HG02759 (cell line): ENCODE results near the gene CASP1.

Experiments
- ATAC-seq: cut with Tn5 transposase; IDR thresholded peaks from one replicate; pipeline ENCODE4 v1.9.1; 2021; ENCODE audit warnings: mild to moderate bottlenecking, moderate library complexity; ENCODE audit not compliant: unreplicated experiment

The CASP1 gene

DNA sequence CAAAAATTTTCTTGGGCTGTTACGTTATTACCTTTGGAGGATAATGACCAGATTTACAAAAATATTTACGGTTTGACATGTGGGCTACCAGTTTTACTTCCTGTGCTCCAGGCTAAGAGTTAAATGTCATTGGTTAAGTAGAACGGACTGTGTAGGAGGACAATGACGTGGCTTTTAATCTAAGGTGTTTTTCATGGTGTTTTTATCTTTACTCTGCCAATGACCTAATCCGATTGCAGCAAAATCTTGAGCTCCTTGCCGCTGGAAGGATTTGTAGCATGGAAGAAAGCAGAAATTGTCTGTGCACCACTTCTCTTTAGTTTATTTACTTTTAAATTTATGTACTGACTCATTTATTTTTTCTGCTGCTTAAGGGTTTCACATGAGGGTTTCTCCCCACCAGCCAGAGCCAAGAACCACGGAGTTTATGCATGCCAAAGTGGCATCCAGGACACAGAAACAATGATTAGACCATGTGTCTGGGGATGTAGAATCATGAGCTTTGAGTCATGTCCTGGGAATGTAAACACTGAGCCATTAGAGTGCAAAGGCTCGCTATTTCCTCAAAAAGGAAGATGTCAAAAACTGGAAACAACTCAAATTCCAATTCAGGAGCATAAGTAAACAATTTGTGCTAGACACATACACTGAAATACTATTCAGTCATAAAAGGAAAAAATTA lies 12.1 kb upstream of the CASP1 start:
- no peak for ATAC-seq

- no peak for ATAC-seq
These were observed 10.8 kb upstream of the CASP1 start for GRCh38 chr11:105045676-105046296.

- ATAC-seq: peak; percentile 99
These were observed 9.9 kb upstream of the CASP1 start, which contains the start of gene CARD16 for GRCh38 chr11:105044557-105045524. Gene CARD16, minus strand, starts transcription at chr11:105045335. Its CDS starts 38 bp downstream, at chr11:105045297.

GRCh38 chr11:105042178-105042577 lies 7.2 kb upstream of the CASP1 start:
- no peak for ATAC-seq

GRCh38 chr11:105040703-105041102 lies 5.8 kb upstream of the CASP1 start:
- ATAC-seq: no peak

DNA sequence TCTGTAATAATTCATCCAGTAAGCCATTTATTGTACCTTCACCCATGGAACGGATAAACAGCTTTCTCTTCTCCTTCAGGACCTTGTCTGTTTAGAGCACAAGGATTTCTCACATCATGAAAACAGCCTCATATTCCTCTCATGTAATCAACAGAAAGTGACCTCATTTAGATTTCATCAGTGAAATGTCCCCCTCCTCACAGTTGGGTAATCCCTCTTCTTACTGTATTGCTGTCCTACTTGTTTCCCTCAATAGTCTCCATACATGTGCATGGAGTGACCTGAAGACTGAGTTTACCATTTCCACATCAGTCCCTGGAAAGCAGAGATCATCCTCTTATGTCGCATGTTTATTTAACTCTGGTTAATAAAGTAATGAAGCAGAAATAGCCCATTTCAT lies 556 bp downstream of the CASP1 start:
- ATAC-seq: peak; percentile 2

DNA sequence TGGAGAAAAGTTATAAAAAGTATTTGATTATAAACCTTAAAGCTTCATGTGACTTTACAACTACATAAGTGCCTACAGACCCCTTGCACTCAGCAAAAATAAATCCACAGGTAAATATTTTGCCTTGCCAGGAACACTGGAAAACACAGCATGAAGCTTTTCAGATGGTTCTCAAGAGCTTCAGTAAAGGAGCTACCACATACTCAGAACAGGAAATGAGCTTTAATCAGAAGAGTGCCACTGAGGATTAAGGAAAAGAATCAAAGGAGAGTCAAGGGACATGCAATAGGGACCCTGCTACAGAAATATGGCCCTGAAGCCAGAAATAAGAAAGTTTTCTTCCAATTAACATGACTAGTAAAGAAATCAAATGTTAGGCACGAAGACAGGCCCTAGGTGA lies 1.2 kb downstream of the CASP1 start:
- no peak for ATAC-seq

- no peak for ATAC-seq
These were observed 1.6 kb downstream of the CASP1 start for GRCh38 chr11:105033343-105033742.

- ATAC-seq: no peak
These were observed 2.4 kb downstream of the CASP1 start for GRCh38 chr11:105032495-105032894.

GRCh38 chr11:105027678-105028077 lies 7.3 kb downstream of the CASP1 start:
- no peak for ATAC-seq

- no peak for ATAC-seq
These were observed 10.6 kb downstream of the CASP1 start for GRCh38 chr11:105024394-105024793.

DNA sequence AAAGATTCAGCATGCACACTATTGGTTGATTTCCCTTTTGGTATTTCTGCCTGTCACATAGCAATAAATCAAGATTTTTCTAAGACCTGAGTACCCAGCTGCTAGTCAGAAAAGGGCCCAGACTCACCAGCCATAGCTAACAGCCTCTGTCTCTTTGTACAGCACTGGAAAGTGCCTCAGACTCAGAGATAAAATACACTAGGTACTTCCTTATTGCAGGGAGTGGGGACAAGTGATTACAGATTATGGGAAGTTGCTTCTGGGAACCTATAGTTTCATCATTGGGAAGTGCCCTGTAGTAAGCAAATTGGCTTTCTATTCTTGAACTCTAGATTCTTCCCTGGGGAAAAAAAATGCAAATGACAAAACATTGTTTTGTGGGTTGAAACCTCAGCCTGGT lies 11.9 kb downstream of the CASP1 start, which contains the start of gene CASP5:
TSS of gene CASP5 (minus strand) at position 166 of the 400 bp plus-strand sequence. CDS start at position 134, 32 bp downstream.
- ATAC-seq: no peak

GRCh38 chr11:105022527-105022926 lies 12.4 kb downstream of the CASP1 start:
- no peak for ATAC-seq

GRCh38 chr11:105007463-105007862 lies 27.5 kb downstream of the CASP1 start:
- ATAC-seq: no peak

DNA sequence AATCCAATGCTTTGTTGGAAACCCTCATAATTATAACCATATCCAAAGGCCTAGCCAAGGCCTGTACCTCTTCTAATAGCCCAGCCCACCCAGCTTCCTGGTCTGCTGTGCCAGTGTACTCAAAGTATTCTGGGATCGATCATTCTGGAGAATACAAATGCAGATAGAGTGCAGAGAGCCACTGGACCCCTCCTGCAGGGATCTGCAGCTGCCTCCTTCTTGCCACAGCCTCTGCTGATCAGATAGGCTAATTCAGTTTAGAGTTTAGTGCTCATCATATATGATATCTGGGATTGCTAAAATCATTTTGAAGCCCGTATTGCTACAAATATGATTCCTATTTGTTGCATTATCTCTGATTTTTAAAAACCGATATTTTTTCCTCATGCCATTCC lies 29.5 kb downstream of the CASP1 start:
- no peak for ATAC-seq

DNA sequence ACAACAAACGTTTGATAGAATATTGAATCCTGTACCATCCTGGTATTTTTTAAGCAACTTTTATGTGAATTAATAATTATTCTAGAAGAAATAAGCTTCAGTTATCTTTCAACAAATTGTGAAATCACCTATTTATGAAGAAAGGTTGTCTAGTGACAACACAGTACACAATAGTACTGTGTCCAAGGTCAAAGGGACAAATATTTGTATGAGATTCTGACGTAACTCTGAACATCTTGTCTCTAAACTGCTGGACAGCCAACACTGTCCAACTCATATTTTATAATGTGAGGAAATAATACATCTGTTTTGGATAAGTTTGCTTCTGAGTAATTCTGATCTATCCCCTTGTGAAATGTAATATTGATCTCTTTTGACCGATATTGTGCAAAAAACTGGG lies 30.9 kb downstream of the CASP1 start:
- no peak for ATAC-seq

DNA sequence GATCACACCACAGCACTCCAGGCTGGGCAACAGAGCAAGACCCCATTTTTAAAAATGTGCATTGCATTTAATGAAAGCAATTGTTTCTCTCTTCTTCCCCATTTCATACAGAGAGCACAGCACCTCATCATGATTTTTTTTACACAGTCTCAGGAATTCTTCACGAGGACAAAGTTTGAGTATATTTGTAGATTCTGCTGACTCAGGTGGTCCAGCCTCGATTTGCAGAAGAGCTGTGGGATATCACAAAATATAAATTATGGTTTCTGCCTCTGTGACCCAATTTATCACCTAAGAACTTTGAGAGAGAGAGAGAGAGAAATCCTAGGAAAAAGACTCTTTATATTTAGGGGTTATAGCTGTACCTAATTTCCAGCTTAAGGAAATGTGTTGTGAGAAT lies 31.8 kb downstream of the CASP1 start:
- ATAC-seq: no peak

- peak; percentile 94 for ATAC-seq
These were observed 34.1 kb downstream of the CASP1 start for GRCh38 chr11:105000797-105001196.

- no peak for ATAC-seq
These were observed 34.8 kb downstream of the CASP1 start for GRCh38 chr11:105000167-105000566.

DNA sequence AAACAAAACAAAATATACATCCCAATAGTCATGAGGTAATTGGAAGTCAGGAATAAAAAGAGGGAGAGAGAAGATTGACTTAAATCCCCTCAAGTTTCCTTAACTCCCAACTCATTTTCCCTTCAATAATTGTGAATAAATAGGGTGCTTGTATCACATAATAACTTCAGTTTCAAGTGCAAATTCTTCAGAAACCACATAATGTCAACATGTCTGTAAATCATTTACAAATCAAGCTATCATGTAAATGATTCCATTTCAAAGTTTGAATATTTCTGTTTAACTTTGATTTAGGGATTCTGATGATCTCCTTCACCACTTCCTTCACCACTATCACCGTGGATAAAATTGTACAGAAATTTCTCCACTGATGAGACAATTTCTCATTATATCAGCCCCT lies 35.2 kb downstream of the CASP1 start:
- no peak for ATAC-seq

- ATAC-seq: no peak
These were observed 37.7 kb downstream of the CASP1 start for GRCh38 chr11:104997288-104997687.
